ENCODE data around the gene KCNAB2.

KCNAB2 gene

GRCh38 chr1:6077506-6077905 is 31.8 kb downstream of the KCNAB2 start:
- no peak overlapping the region for H3K4me3 ChIP-seq (ENCODE audit: low read depth, low read length)

GRCh38 chr1:6077919-6078318 is 32.2 kb downstream of the KCNAB2 start:
- H3K4me3 ChIP-seq (ENCODE audit: low read depth, low read length): no peak overlapping the region

- H3K4me3 ChIP-seq (ENCODE audit: low read depth, low read length): no peak overlapping the region
Measured at GRCh38 chr1:6080469-6080868, 34.8 kb downstream of the KCNAB2 start.

- no peak overlapping the region for H3K4me3 ChIP-seq (ENCODE audit: low read depth, low read length)
Measured at GRCh38 chr1:6081901-6082300, 36.2 kb downstream of the KCNAB2 start.

GRCh38 chr1:6082430-6082971 is 36.8 kb downstream of the KCNAB2 start:
- H3K4me3 ChIP-seq (ENCODE audit: low read depth, low read length): no peak overlapping the region

GRCh38 chr1:6083385-6083784 is 37.7 kb downstream of the KCNAB2 start:
- no peak overlapping the region for H3K4me3 ChIP-seq (ENCODE audit: low read depth, low read length)

GRCh38 chr1:6083801-6084446 is 38.2 kb downstream of the KCNAB2 start:
- H3K4me3 ChIP-seq (ENCODE audit: low read depth, low read length): no peak overlapping the region

GRCh38 chr1:6084781-6085495 is 39.2 kb downstream of the KCNAB2 start:
- H3K4me3 ChIP-seq (ENCODE audit: low read depth, low read length): no peak overlapping the region

- H3K4me3 ChIP-seq (ENCODE audit: low read depth, low read length): no peak overlapping the region
Measured at GRCh38 chr1:6085666-6086065, 40.0 kb downstream of the KCNAB2 start.

- no peak overlapping the region for H3K4me3 ChIP-seq (ENCODE audit: low read depth, low read length)
Measured at GRCh38 chr1:6086358-6086757, 40.7 kb downstream of the KCNAB2 start.

- no peak overlapping the region for H3K4me3 ChIP-seq (ENCODE audit: low read depth, low read length)
Measured at GRCh38 chr1:6086762-6087376, 41.2 kb downstream of the KCNAB2 start.

- no peak overlapping the region for H3K4me3 ChIP-seq (ENCODE audit: low read depth, low read length)
Measured at GRCh38 chr1:6087377-6087772, 41.7 kb downstream of the KCNAB2 start.

- H3K4me3 ChIP-seq (ENCODE audit: low read depth, low read length): no peak overlapping the region
Measured at GRCh38 chr1:6087958-6088357, 42.3 kb downstream of the KCNAB2 start.

- H3K4me3 ChIP-seq (ENCODE audit: low read depth, low read length): no peak overlapping the region
Measured at GRCh38 chr1:6088956-6089355, 43.3 kb downstream of the KCNAB2 start.

GRCh38 chr1:6090288-6090687 is 44.6 kb downstream of the KCNAB2 start:
- no peak overlapping the region for H3K4me3 ChIP-seq (ENCODE audit: low read depth, low read length)

GRCh38 chr1:6090996-6091822 is 45.5 kb downstream of the KCNAB2 start:
- no peak overlapping the region for H3K4me3 ChIP-seq (ENCODE audit: low read depth, low read length)

GRCh38 chr1:6091823-6092109 is 46.1 kb downstream of the KCNAB2 start:
- no peak overlapping the region for H3K4me3 ChIP-seq (ENCODE audit: low read depth, low read length)

GRCh38 chr1:6092211-6092610 is 46.5 kb downstream of the KCNAB2 start:
- H3K4me3 ChIP-seq (ENCODE audit: low read depth, low read length): no peak overlapping the region

- no peak overlapping the region for H3K4me3 ChIP-seq (ENCODE audit: low read depth, low read length)
Measured at GRCh38 chr1:6093071-6093470, 47.4 kb downstream of the KCNAB2 start.

GRCh38 chr1:6093611-6094010 is 47.9 kb downstream of the KCNAB2 start:
- no peak overlapping the region for H3K4me3 ChIP-seq (ENCODE audit: low read depth, low read length)

- no peak overlapping the region for H3K4me3 ChIP-seq (ENCODE audit: low read depth, low read length)
Measured at GRCh38 chr1:6094246-6094645, 48.6 kb downstream of the KCNAB2 start.
